Hepatocyte (in vitro differentiated cells): ENCODE results near the gene MRPL36. TPM values are rescaled to one million over a fixed set of nuclear protein-coding genes. Genes with fewer than 3 reads are reported as not detected.

Experiments used
- DNase-seq: peaks from one replicate; pipeline ENCODE4 v3.0.0-alpha.2; 2016; ENCODE audit warnings: low spot score
- H2AFZ ChIP-seq: fragments of 200-600 bp; sonication (generic); 2 replicates; pipeline ENCODE4 v1.6.0; 2016; ENCODE audit warnings: antibody characterized with exemption, mild to moderate bottlenecking
- H3K27ac ChIP-seq: fragments of 200-600 bp; sonication (generic); 2 replicates; pipeline ENCODE4 v1.5.1; 2016; ENCODE audit warnings: mild to moderate bottlenecking
- H3K27me3 ChIP-seq: fragments of 200-600 bp; sonication (generic); 2 replicates; pipeline ENCODE4 v1.6.1; 2016
- H3K36me3 ChIP-seq: fragments of 200-600 bp; sonication (generic); replicated peaks from 2 replicates; pipeline ENCODE4 v1.5.1; 2016; ENCODE audit warnings: low read depth; ENCODE audit not compliant: insufficient read depth
- H3K4me1 ChIP-seq: fragments of 200-600 bp; sonication (generic); 2 replicates; pipeline ENCODE4 v1.5.1; 2016; ENCODE audit warnings: mild to moderate bottlenecking, moderate library complexity; ENCODE audit not compliant: insufficient read depth
- H3K4me2 ChIP-seq: fragments of 200-600 bp; sonication (generic); 2 replicates; pipeline ENCODE4 v1.6.0; 2016
- H3K4me3 ChIP-seq: fragments of 200-600 bp; sonication (generic); 2 replicates; pipeline ENCODE4 v1.5.1; 2016; ENCODE audit warnings: mild to moderate bottlenecking
- H3K79me2 ChIP-seq: fragments of 200-600 bp; sonication (generic); 2 replicates; pipeline ENCODE4 v1.6.0; 2017; ENCODE audit warnings: mild to moderate bottlenecking
- H3K9me2 ChIP-seq: fragments of 200-600 bp; sonication (generic); replicated peaks from 2 replicates; pipeline ENCODE4 v1.6.0; 2017; ENCODE audit warnings: mild to moderate bottlenecking; ENCODE audit not compliant: insufficient read depth
- H3K9me3 ChIP-seq: fragments of 200-600 bp; sonication (generic); 2 replicates; pipeline ENCODE4 v1.5.1; 2016; ENCODE audit warnings: low read depth, mild to moderate bottlenecking
- H4K20me1 ChIP-seq: fragments of 200-600 bp; sonication (generic); 2 replicates; pipeline ENCODE4 v1.6.0; 2016; ENCODE audit warnings: mild to moderate bottlenecking; ENCODE audit not compliant: insufficient read depth, poor library complexity, severe bottlenecking
- EZH2 ChIP-seq: fragments of 200-600 bp; sonication (generic); IDR thresholded peaks from 2 replicates; pipeline ENCODE4 v1.6.1; 2016; ENCODE audit warnings: antibody characterized with exemption, mild to moderate bottlenecking, borderline replicate concordance
- EZH2phosphoT487 ChIP-seq: fragments of 200-600 bp; sonication (generic); IDR thresholded peaks from one replicate; pipeline ENCODE4 v1.6.1; 2018; ENCODE audit warnings: antibody characterized with exemption, mild to moderate bottlenecking, low read depth, moderate library complexity; ENCODE audit not compliant: unreplicated experiment, severe bottlenecking
- WGBS: methylation state at CpG from one replicate; pipeline ENCODE4 v1.1.6; 2016; ENCODE audit warnings: low lambda C conversion rate; ENCODE audit errors: missing lambda C conversion rate; 5-methylcytosine and 5-hydroxymethylcytosine counted together
- polyA plus RNA-seq: library from polyadenylated mRNA; unstranded; fragments of >200 nt; fragmentation: Nextera tagmentation; extraction: Ambion mirVana; gene quantifications from 2 replicates; pipeline ENCODE4 v1.2.1, GENCODE V29; 2016
- total RNA-seq: library from RNA; depleted of rRNA; stranded (reverse); fragments of >200 nt; gene quantifications from 2 replicates; pipeline ENCODE4 v1.2.3, GENCODE V29; 2014
- TF ChIP-seq, protein P1 (sequence below): fragments of 200-600 bp; sonication (generic); IDR thresholded peaks from 2 replicates; pipeline ENCODE4 v1.5.1; 2016; ENCODE audit warnings: antibody characterized with exemption, mild to moderate bottlenecking; ENCODE audit not compliant: poor library complexity

The MRPL36 gene
- total and polyA plus RNA-seq, 2 experiments from 2014 or later = 25.6 to 107 TPM

DNA sequence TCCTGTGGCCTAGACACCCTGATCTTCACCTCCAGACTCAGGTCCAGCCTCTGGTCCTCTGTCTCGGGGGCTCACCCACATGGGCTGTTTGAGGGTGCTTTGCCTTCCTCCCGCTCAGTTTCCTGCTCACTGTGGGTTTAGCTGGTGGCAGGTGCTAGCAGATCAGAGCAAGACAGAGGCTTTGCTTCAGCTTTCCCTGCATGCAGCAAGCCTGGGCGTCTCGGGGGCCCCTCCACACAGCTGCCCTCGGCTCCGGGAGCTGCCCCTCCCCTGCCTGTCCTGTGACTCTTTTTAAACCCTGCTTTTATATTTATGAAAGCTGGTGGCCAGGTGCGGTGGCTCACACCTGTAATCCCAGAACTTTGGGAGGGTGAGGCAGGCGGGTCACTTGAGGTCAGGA lies 14.6 kb downstream of the MRPL36 start:
- DNase-seq = no peak
- H3K9me3 ChIP-seq = no peaks in the 10 kb centered on the region
- no peak overlapping the region for H3K27ac ChIP-seq
- no peaks in the 10 kb centered on the region for H4K20me1 ChIP-seq
- no peaks in the 10 kb centered on the region for H3K4me1 ChIP-seq
- no peaks in the 10 kb centered on the region for H3K36me3 ChIP-seq
- H3K27me3 ChIP-seq = no peaks in the 10 kb centered on the region
- TF ChIP-seq, protein P1, sequence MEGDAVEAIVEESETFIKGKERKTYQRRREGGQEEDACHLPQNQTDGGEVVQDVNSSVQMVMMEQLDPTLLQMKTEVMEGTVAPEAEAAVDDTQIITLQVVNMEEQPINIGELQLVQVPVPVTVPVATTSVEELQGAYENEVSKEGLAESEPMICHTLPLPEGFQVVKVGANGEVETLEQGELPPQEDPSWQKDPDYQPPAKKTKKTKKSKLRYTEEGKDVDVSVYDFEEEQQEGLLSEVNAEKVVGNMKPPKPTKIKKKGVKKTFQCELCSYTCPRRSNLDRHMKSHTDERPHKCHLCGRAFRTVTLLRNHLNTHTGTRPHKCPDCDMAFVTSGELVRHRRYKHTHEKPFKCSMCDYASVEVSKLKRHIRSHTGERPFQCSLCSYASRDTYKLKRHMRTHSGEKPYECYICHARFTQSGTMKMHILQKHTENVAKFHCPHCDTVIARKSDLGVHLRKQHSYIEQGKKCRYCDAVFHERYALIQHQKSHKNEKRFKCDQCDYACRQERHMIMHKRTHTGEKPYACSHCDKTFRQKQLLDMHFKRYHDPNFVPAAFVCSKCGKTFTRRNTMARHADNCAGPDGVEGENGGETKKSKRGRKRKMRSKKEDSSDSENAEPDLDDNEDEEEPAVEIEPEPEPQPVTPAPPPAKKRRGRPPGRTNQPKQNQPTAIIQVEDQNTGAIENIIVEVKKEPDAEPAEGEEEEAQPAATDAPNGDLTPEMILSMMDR = no peak
- TF ChIP-seq EZH2phosphoT487 = no peak
- TF ChIP-seq EZH2 = no peak
- H3K4me2 ChIP-seq = no peak overlapping the region
- no peak overlapping the region for H2AFZ ChIP-seq
- no peaks in the 10 kb centered on the region for H3K79me2 ChIP-seq
- H3K9me2 ChIP-seq = no peaks in the 10 kb centered on the region
- no peak overlapping the region for H3K4me3 ChIP-seq
- WGBS = 85% methylated on average over 8 of the region's 8 CpGs

DNA sequence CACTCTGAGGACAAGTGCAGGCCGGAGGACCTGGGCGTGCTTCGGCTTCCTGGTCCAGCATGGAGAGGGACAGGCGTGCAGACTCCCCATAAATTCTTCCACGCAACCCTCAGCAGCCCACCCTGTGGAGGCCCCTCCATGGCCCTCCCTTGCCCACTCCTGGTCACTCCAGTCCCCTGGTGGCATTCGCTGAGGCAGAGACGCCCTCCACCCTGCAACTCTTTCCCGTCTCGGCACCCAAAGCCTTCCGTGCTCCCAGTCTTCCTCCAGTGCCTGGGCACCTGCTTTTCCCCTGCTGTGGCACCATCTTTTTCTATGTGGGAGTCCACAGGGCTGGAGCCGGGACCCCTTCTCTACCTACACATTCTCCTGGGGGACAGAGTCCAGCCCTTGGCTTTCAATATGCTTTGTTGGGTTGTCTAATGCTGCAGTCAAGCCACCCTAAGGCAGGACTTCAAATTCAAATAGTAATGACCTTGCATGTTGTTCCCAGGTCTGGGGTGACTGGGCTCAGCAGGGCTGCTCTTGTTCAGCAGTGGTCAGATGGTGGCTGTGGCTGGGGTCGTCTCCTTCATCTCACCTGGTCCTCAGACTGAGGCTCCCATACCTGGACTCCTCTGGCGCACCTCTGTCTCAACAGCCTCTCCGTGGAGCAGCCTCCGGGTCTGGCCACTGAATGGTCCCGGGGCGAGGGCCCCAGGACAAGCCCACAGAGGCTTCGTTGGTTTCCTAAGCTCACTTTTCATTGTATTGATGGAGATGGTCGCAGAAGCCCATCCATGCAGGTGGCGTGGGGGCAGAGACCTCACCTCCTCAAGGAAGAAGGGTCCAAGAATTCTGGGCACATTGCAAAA lies 15.2 kb downstream of the MRPL36 start:
- Histone ChIP-seq H4K20me1 (no peaks in the 10 kb centered on the region), H3K4me1 (no peaks in the 10 kb centered on the region), H2AFZ (no peak overlapping the region), H3K36me3 (no peaks in the 10 kb centered on the region), H3K27me3 (no peaks in the 10 kb centered on the region), H3K27ac (no peak overlapping the region), H3K4me2 (no peak overlapping the region), H3K79me2 (no peaks in the 10 kb centered on the region), H3K9me2 (no peaks in the 10 kb centered on the region), H3K4me3 (no peak overlapping the region), H3K9me3 (no peaks in the 10 kb centered on the region)
- WGBS = 88% methylated on average over 20 of the region's 20 CpGs
- DNase-seq = no peak
- TF ChIP-seq EZH2 = no peak
- TF ChIP-seq, protein P1 = no peak
- no peak for TF ChIP-seq EZH2phosphoT487

DNA sequence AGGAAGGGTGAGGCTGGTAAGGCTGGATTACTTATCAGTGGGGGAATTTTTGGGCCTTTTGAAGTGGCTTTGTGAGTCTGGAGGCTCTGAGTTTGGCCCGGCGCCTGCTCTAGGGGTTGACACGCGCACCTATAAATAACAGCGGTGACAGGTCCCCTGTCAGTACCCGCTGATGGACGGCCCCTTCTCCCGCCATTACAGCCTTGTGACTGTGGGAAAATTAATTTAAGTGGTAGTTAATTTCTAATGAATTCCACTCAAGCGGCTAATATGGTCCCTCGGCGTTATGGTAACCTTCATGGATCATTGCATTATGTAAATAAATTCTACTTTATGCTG lies 16.5 kb downstream of the MRPL36 start:
- H2AFZ ChIP-seq = no peak overlapping the region
- H4K20me1 ChIP-seq = no peaks in the 10 kb centered on the region
- H3K27ac ChIP-seq = no peak overlapping the region
- no peak overlapping the region for H3K4me2 ChIP-seq
- no peaks in the 10 kb centered on the region for H3K27me3 ChIP-seq
- H3K9me3 ChIP-seq = no peaks in the 10 kb centered on the region
- H3K79me2 ChIP-seq = no peaks in the 10 kb centered on the region
- no peak overlapping the region for H3K4me3 ChIP-seq
- WGBS = 77% methylated on average over 11 of the region's 11 CpGs
- TF ChIP-seq EZH2 (no peak), EZH2phosphoT487 (no peak)
- TF ChIP-seq, protein P1 = no peak
- no peak for DNase-seq
- no peaks in the 10 kb centered on the region for H3K4me1 ChIP-seq
- H3K9me2 ChIP-seq = no peaks in the 10 kb centered on the region
- H3K36me3 ChIP-seq = no peaks in the 10 kb centered on the region
